HEK293 (cell line): ENCODE data around the gene TPPP3.
A peak's percentile ranks its signal among the peaks of the same experiment; 100 is the strongest.

Source experiments
- BCL11B ChIP-seq: fragments of 450-650 bp; formaldehyde crosslinking; IDR thresholded peaks from 2 replicates; pipeline ENCODE4 v1.5.1; 2016; ENCODE audit warnings: low read depth, missing biosample characterization, missing genetic modification characterization
- EGR2 ChIP-seq: fragments of 450-650 bp; formaldehyde crosslinking; IDR thresholded peaks from 2 replicates; pipeline ENCODE4 v1.5.1; 2016; ENCODE audit warnings: low read depth, missing biosample characterization, missing genetic modification characterization
- ELK4 ChIP-seq: IDR thresholded peaks from 2 replicates; pipeline ENCODE4 v1.6.1; 2011; ENCODE audit warnings: mild to moderate bottlenecking, low read depth, low read length, borderline replicate concordance
- HOXA7 ChIP-seq: sonication (generic); formaldehyde crosslinking; IDR thresholded peaks from 2 replicates; pipeline ENCODE4 v1.8.1; 2022; ENCODE audit warnings: missing genetic modification reagents, borderline replicate concordance
- KLF1 ChIP-seq: fragments of 450-650 bp; formaldehyde crosslinking; IDR thresholded peaks from 2 replicates; pipeline ENCODE4 v1.5.1; 2016; ENCODE audit warnings: missing biosample characterization, missing genetic modification characterization
- KLF10 ChIP-seq: fragments of 450-650 bp; IDR thresholded peaks from 2 replicates; pipeline ENCODE4 v1.5.1; 2018; ENCODE audit warnings: missing biosample characterization, mild to moderate bottlenecking, missing genetic modification characterization
- KLF16 ChIP-seq: fragments of 450-650 bp; formaldehyde crosslinking; IDR thresholded peaks from 2 replicates; pipeline ENCODE4 v1.5.1; 2017; ENCODE audit warnings: missing biosample characterization, missing genetic modification characterization
- KLF9 ChIP-seq: fragments of 450-650 bp; formaldehyde crosslinking; IDR thresholded peaks from 2 replicates; pipeline ENCODE4 v1.5.1; 2016; ENCODE audit warnings: missing biosample characterization, missing genetic modification characterization, low read depth
- MEIS1 ChIP-seq: sonication (generic); formaldehyde crosslinking; IDR thresholded peaks from 2 replicates; pipeline ENCODE4 v1.8.1; 2022; ENCODE audit warnings: missing genetic modification reagents, mild to moderate bottlenecking, borderline replicate concordance
- OVOL3 ChIP-seq: fragments of 450-650 bp; formaldehyde crosslinking; IDR thresholded peaks from 2 replicates; pipeline ENCODE4 v1.5.1; 2016; ENCODE audit warnings: missing biosample characterization, missing genetic modification characterization
- PBX3 ChIP-seq: sonication (generic); formaldehyde crosslinking; IDR thresholded peaks from 2 replicates; pipeline ENCODE4 v1.8.1; 2022; ENCODE audit warnings: mild to moderate bottlenecking, moderate library complexity, missing genetic modification reagents
- PRDM10 ChIP-seq: fragments of 450-650 bp; formaldehyde crosslinking; IDR thresholded peaks from 2 replicates; pipeline ENCODE4 v1.5.1; 2016; ENCODE audit warnings: missing biosample characterization, missing genetic modification characterization
- REPIN1 ChIP-seq: fragments of 450-650 bp; formaldehyde crosslinking; IDR thresholded peaks from 2 replicates; pipeline ENCODE4 v1.5.1; 2017; ENCODE audit warnings: missing biosample characterization, missing genetic modification characterization, low read depth
- SCRT2 ChIP-seq: fragments of 450-650 bp; formaldehyde crosslinking; IDR thresholded peaks from 2 replicates; pipeline ENCODE4 v1.5.1; 2016; ENCODE audit warnings: missing biosample characterization, missing genetic modification characterization
- ZBTB1 ChIP-seq: fragments of 450-650 bp; formaldehyde crosslinking; IDR thresholded peaks from 2 replicates; pipeline ENCODE4 v1.5.1; 2016; ENCODE audit warnings: missing biosample characterization, missing genetic modification characterization
- ZBTB21 ChIP-seq: fragments of 450-650 bp; formaldehyde crosslinking; IDR thresholded peaks from 2 replicates; pipeline ENCODE4 v1.5.1; 2017; ENCODE audit warnings: missing biosample characterization, missing genetic modification characterization
- ZFHX2 ChIP-seq: fragments of 450-650 bp; formaldehyde crosslinking; conservative IDR thresholded peaks from 2 replicates; pipeline ENCODE4 v1.5.1; 2016; ENCODE audit warnings: missing biosample characterization, missing genetic modification characterization
- ZNF132 ChIP-seq: fragments of 450-650 bp; formaldehyde crosslinking; IDR thresholded peaks from 2 replicates; pipeline ENCODE4 v1.5.1; 2017; ENCODE audit warnings: missing biosample characterization, missing genetic modification characterization, borderline replicate concordance
- ZNF174 ChIP-seq: fragments of 450-650 bp; formaldehyde crosslinking; IDR thresholded peaks from 2 replicates; pipeline ENCODE4 v1.5.0; 2017; ENCODE audit warnings: missing biosample characterization, mild to moderate bottlenecking, missing genetic modification characterization
- ZNF19 ChIP-seq: fragments of 450-650 bp; formaldehyde crosslinking; IDR thresholded peaks from 2 replicates; pipeline ENCODE4; 2016; ENCODE audit warnings: missing biosample characterization, missing genetic modification characterization, low read depth
- ZNF211 ChIP-seq: fragments of 450-650 bp; formaldehyde crosslinking; IDR thresholded peaks from 2 replicates; pipeline ENCODE4 v1.5.1; 2016; ENCODE audit warnings: low read depth, missing biosample characterization, missing genetic modification characterization
- ZNF248 ChIP-seq: fragments of 450-650 bp; formaldehyde crosslinking; IDR thresholded peaks from 2 replicates; pipeline ENCODE4 v1.5.1; 2017; ENCODE audit warnings: missing biosample characterization, missing genetic modification characterization
- ZNF302 ChIP-seq: fragments of 450-650 bp; formaldehyde crosslinking; IDR thresholded peaks from 2 replicates; pipeline ENCODE4 v1.5.1; 2016; ENCODE audit warnings: missing biosample characterization, missing genetic modification characterization, low read depth
- ZNF510 ChIP-seq: fragments of 450-650 bp; formaldehyde crosslinking; IDR thresholded peaks from 2 replicates; pipeline ENCODE4 v1.5.1; 2018; ENCODE audit warnings: mild to moderate bottlenecking, missing genetic modification characterization, missing biosample characterization; ENCODE audit not compliant: insufficient replicate concordance
- ZNF514 ChIP-seq: fragments of 450-650 bp; formaldehyde crosslinking; IDR thresholded peaks from 2 replicates; pipeline ENCODE4 v1.5.1; 2016; ENCODE audit warnings: missing biosample characterization, missing genetic modification characterization
- ZNF600 ChIP-seq: fragments of 450-650 bp; formaldehyde crosslinking; IDR thresholded peaks from 2 replicates; pipeline ENCODE4 v1.5.1; 2016; ENCODE audit warnings: missing biosample characterization, missing genetic modification characterization
- ZNF658 ChIP-seq: fragments of 450-650 bp; formaldehyde crosslinking; IDR thresholded peaks from 2 replicates; pipeline ENCODE4; 2016; ENCODE audit warnings: missing biosample characterization, missing genetic modification characterization
- ZNF785 ChIP-seq: fragments of 450-650 bp; formaldehyde crosslinking; IDR thresholded peaks from 2 replicates; pipeline ENCODE4 v1.5.1; 2016; ENCODE audit warnings: missing biosample characterization, missing genetic modification characterization
- ZNF791 ChIP-seq: fragments of 450-650 bp; formaldehyde crosslinking; IDR thresholded peaks from 2 replicates; pipeline ENCODE4 v1.5.1; 2016; ENCODE audit warnings: missing biosample characterization, missing genetic modification characterization
- ZNF837 ChIP-seq: fragments of 450-650 bp; formaldehyde crosslinking; IDR thresholded peaks from 2 replicates; pipeline ENCODE4 v1.5.1; 2016; ENCODE audit warnings: missing biosample characterization, missing genetic modification characterization
- TF ChIP-seq, protein P1 (sequence below): fragments of 450-650 bp; formaldehyde crosslinking; IDR thresholded peaks from 2 replicates; pipeline ENCODE4 v1.5.1; 2016; ENCODE audit warnings: missing biosample characterization, missing genetic modification characterization
- TF ChIP-seq, protein P2 (sequence below): fragments of 450-650 bp; formaldehyde crosslinking; IDR thresholded peaks from 2 replicates; pipeline ENCODE4 v1.5.1; 2016; ENCODE audit warnings: missing biosample characterization, missing genetic modification characterization

Gene TPPP3

GRCh38 chr16:67393111-67393787, at the start of gene TPPP3 (continued):
- TF ChIP-seq PBX3 (no peak), ZNF514 (no peak), ZNF302 (no peak), REPIN1 (tag by site-specific recombination) (no peak), KLF1 (tag by site-specific recombination) (peak; percentile 81), ZBTB1 (tag by site-specific recombination) (no peak), MEIS1 (CRISPR knock-in tag) (no peak), OVOL3 (tag by site-specific recombination) (no peak), ZFHX2 (tag by site-specific recombination) (peak; percentile 36; the same call in 1 of the 2 replicates), ZNF132 (tag by site-specific recombination) (no peak), ZNF658 (tag by site-specific recombination) (no peak), ZNF791 (tag by site-specific recombination) (no peak), KLF9 (peak; percentile 92), PRDM10 (tag by site-specific recombination) (no peak), ZNF211 (tag by site-specific recombination) (no peak), ZNF785 (tag by site-specific recombination) (no peak), ZNF174 (tag by site-specific recombination) (no peak), ZNF837 (tag by site-specific recombination) (no peak), KLF10 (0 out of 2 replicates have a peak, but pooled peaks have one; percentile 30), ZNF600 (tag by site-specific recombination) (peak; percentile 57; the same call in 1 of the 2 replicates), SCRT2 (tag by site-specific recombination) (no peak), HOXA7 (CRISPR knock-in tag) (no peak), ELK4 (no peak), ZNF510 (tag by site-specific recombination) (no peak), BCL11B (tag by site-specific recombination) (no peak), KLF16 (tag by site-specific recombination) (peak; percentile 37; the same call in 1 of the 2 replicates), ZNF19 (no peak), ZBTB21 (no peak), ZNF248 (tag by site-specific recombination) (no peak), EGR2 (tag by site-specific recombination) (peak; percentile 17; the same call in 1 of the 2 replicates)
- TF ChIP-seq, protein P1, sequence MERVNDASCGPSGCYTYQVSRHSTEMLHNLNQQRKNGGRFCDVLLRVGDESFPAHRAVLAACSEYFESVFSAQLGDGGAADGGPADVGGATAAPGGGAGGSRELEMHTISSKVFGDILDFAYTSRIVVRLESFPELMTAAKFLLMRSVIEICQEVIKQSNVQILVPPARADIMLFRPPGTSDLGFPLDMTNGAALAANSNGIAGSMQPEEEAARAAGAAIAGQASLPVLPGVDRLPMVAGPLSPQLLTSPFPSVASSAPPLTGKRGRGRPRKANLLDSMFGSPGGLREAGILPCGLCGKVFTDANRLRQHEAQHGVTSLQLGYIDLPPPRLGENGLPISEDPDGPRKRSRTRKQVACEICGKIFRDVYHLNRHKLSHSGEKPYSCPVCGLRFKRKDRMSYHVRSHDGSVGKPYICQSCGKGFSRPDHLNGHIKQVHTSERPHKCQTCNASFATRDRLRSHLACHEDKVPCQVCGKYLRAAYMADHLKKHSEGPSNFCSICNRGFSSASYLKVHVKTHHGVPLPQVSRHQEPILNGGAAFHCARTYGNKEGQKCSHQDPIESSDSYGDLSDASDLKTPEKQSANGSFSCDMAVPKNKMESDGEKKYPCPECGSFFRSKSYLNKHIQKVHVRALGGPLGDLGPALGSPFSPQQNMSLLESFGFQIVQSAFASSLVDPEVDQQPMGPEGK (tag by site-specific recombination), result peak; percentile 51
- TF ChIP-seq, protein P2, sequence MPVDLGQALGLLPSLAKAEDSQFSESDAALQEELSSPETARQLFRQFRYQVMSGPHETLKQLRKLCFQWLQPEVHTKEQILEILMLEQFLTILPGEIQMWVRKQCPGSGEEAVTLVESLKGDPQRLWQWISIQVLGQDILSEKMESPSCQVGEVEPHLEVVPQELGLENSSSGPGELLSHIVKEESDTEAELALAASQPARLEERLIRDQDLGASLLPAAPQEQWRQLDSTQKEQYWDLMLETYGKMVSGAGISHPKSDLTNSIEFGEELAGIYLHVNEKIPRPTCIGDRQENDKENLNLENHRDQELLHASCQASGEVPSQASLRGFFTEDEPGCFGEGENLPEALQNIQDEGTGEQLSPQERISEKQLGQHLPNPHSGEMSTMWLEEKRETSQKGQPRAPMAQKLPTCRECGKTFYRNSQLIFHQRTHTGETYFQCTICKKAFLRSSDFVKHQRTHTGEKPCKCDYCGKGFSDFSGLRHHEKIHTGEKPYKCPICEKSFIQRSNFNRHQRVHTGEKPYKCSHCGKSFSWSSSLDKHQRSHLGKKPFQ (tag by site-specific recombination), result no peak
